Sigmoid colon (tissue), 7 donors: ENCODE results near the gene HSDL2. TPM values are rescaled to one million over a fixed set of nuclear protein-coding genes. Genes with fewer than 3 reads are reported as not detected.

Experiments
- DNase-seq: peaks from one replicate; pipeline ENCODE4 v3.0.0-alpha.2; 2019
- H3K27ac ChIP-seq, 4 donors: fragments of 200-600 bp; sonication (generic); one replicate each; pipeline ENCODE4 v1.5.1; 2016 to 2019; ENCODE audit warnings: mild to moderate bottlenecking in 1 of 4
- H3K27me3 ChIP-seq, 3 donors: fragments of 200-600 bp; sonication (generic); one replicate each; pipeline ENCODE4 v1.5.1; 2019; ENCODE audit warnings: mild to moderate bottlenecking in 1 of 3
- H3K36me3 ChIP-seq, 4 donors: fragments of 200-600 bp; sonication (generic); one replicate each; pipeline ENCODE4 v1.5.1; 2016 to 2019
- H3K4me1 ChIP-seq, 4 donors: fragments of 200-600 bp; sonication (generic); one replicate each; pipeline ENCODE4 v1.5.1; 2017 to 2019
- H3K4me3 ChIP-seq, 4 donors: fragments of 200-600 bp; sonication (generic); one replicate each; pipeline ENCODE4 v1.5.1; 2017 to 2019; ENCODE audit warnings: mild to moderate bottlenecking in 2 of 4, moderate library complexity in 1 of 4
- H3K9me3 ChIP-seq, 4 donors: fragments of 200-600 bp in 3 of 4; sonication (generic) in 3 of 4; one replicate each; pipeline versions ENCODE4 v1.5.1 to v1.6.1; 2013 to 2019
- CTCF ChIP-seq, 4 experiments: fragments of 450-650 bp in 3 of 4; fragments of 200-600 bp in 1 of 4; IDR thresholded peaks; one replicate each; pipeline ENCODE4 v1.5.1; 2016 to 2019; ENCODE audit warnings: antibody characterized with exemption in 4 of 4, mild to moderate bottlenecking in 3 of 4, moderate library complexity in 2 of 4
- EP300 ChIP-seq, 4 donors: sonication (generic); formaldehyde crosslinking; IDR thresholded peaks; one replicate each; pipeline ENCODE4 v1.6.1; 2017; ENCODE audit warnings: antibody characterized with exemption in 4 of 4
- POLR2A ChIP-seq, 2 donors: fragments of 450-650 bp; IDR thresholded peaks; one replicate each; pipeline ENCODE4 v1.6.1; 2016; ENCODE audit warnings: antibody characterized with exemption in 2 of 2, mild to moderate bottlenecking in 2 of 2, moderate library complexity in 2 of 2
- POLR2AphosphoS5 ChIP-seq, 4 donors: sonication (generic); formaldehyde crosslinking; IDR thresholded peaks; one replicate each; pipeline ENCODE4 v1.6.1; 2017; ENCODE audit warnings: antibody characterized with exemption in 4 of 4
- WGBS, 2 donors: extraction: QIAGEN DNeasy Blood & Tissue Kit; methylation state at CpG; one replicate each; pipeline ENCODE4 v1.1.7; 2013; 5-methylcytosine and 5-hydroxymethylcytosine counted together
- intact Hi-C: fragments of 100-400 bp; cut with DNase I; formaldehyde crosslinking; loops from one replicate; pipeline ENCODE4 v1.15.1; 2023
- polyA plus RNA-seq, 3 donors: library from polyadenylated mRNA; stranded (reverse); fragments of 200-250 nt; gene quantifications; one replicate each; pipeline ENCODE4 v1.2.3, GENCODE V29; 2013
- total RNA-seq, 4 donors: library from RNA; depleted of rRNA; stranded (reverse); fragments of >200 nt; gene quantifications; one replicate each; pipeline ENCODE4 v1.1.0, GENCODE V29; 2016
- donor health status: healthy with polysubstance abuse.
- donor health status: Bipolar disorder and iron deficiency.
- donor health status: healthy.

HSDL2 gene
- total and polyA plus RNA-seq, 7 donors = 24.6 to 53.5 (median 39.8) TPM

- H3K27ac ChIP-seq = no peak overlapping the region
- no peak for TF ChIP-seq CTCF (IDR thresholded peaks at IDR 0.05)
- 94 to 95% methylated on average over 2 of the region's 2 CpGs for WGBS, 2 donors
- no peaks in the 10 kb centered on the region for H3K27me3 ChIP-seq
- no peaks in the 10 kb centered on the region for H3K4me1 ChIP-seq
- DNase-seq = no peak
- no peaks in the 10 kb centered on the region for H3K9me3 ChIP-seq
- intact Hi-C loops = no loop called here
- no peak overlapping the region for H3K4me3 ChIP-seq
- no peaks in the 10 kb centered on the region for H3K36me3 ChIP-seq
These were observed 136.9 kb downstream of the HSDL2 start for GRCh38 chr9:112516769-112517168.

GRCh38 chr9:112520069-112520468 lies 140.2 kb downstream of the HSDL2 start:
- Histone ChIP-seq H3K4me3 (no peak overlapping the region), H3K36me3 (no peaks in the 10 kb centered on the region), H3K9me3 (no peaks in the 10 kb centered on the region), H3K4me1 (no peaks in the 10 kb centered on the region), H3K27ac (no peak overlapping the region), H3K27me3 (no peaks in the 10 kb centered on the region)
- intact Hi-C loops = no loop called here
- DNase-seq = no peak
- WGBS, 2 donors = 94 to 95% methylated on average over 1 of the region's 1 CpG
- TF ChIP-seq POLR2A (IDR thresholded peaks at IDR 0.05) = no peak
- TF ChIP-seq EP300 (IDR thresholded peaks at IDR 0.05) = no peak
- no peak for TF ChIP-seq CTCF (IDR thresholded peaks at IDR 0.05)
- no peak for TF ChIP-seq POLR2AphosphoS5 (IDR thresholded peaks at IDR 0.05)

- intact Hi-C loops = no loop called here
- WGBS, 2 donors = 62 to 64% methylated on average over 3 of the region's 3 CpGs
- H3K9me3 ChIP-seq = no peaks in the 10 kb centered on the region
- TF ChIP-seq POLR2A (IDR thresholded peaks at IDR 0.05) (no peak), POLR2AphosphoS5 (IDR thresholded peaks at IDR 0.05) (no peak), EP300 (IDR thresholded peaks at IDR 0.05) (no peak)
- no peak for DNase-seq
- H3K36me3 ChIP-seq = no peaks in the 10 kb centered on the region
- H3K4me1 ChIP-seq = no peaks in the 10 kb centered on the region
- no peak overlapping the region for H3K4me3 ChIP-seq
- H3K27ac ChIP-seq = no peak overlapping the region
- H3K27me3 ChIP-seq = no peaks in the 10 kb centered on the region
These were observed 140.7 kb downstream of the HSDL2 start for GRCh38 chr9:112520656-112521055.

Other genes starting within 250 kb of the HSDL2 start
- gene SUSD1, start 204.8 kb upstream of the HSDL2 start, total RNA-seq = 1 to 10 TPM; 3.8 to 6.4 (median 4.6) TPM
- 10 to 100 TPM in 1 of 3 donors, 1 to 10 TPM in 2; 1.8 to 10.7 (median 5.5) TPM for gene SUSD1, start 204.8 kb upstream of the HSDL2 start, polyA plus RNA-seq
- 10 to 100 TPM; 19.4 to 24.6 (median 22.0) TPM for gene PTBP3, start 46.5 kb upstream of the HSDL2 start, total RNA-seq
- 10 to 100 TPM; 24.0 to 42.5 (median 37.2) TPM for gene PTBP3, start 46.5 kb upstream of the HSDL2 start, polyA plus RNA-seq
- 1 to 10 TPM; 4.3 to 8.0 (median 5.1) TPM for gene KIAA1958, start 106.7 kb downstream of the HSDL2 start, total RNA-seq
- 1 to 10 TPM in 1 of 3 donors, under 1 TPM in 2; 0.60 to 1.7 (median 0.92) TPM for gene KIAA1958, start 106.7 kb downstream of the HSDL2 start, polyA plus RNA-seq